C4-2B (cell line): ENCODE results near the gene FRMD8.

Experiments
- CTCF ChIP-seq: fragments of 450-650 bp; conservative IDR thresholded peaks from 2 replicates; pipeline ENCODE4 v1.5.1; 2017; ENCODE audit warnings: mild to moderate bottlenecking
- ZFX ChIP-seq: fragments of 450-650 bp; IDR thresholded peaks from 2 replicates; pipeline ENCODE4 v1.6.1; 2017

DNA sequence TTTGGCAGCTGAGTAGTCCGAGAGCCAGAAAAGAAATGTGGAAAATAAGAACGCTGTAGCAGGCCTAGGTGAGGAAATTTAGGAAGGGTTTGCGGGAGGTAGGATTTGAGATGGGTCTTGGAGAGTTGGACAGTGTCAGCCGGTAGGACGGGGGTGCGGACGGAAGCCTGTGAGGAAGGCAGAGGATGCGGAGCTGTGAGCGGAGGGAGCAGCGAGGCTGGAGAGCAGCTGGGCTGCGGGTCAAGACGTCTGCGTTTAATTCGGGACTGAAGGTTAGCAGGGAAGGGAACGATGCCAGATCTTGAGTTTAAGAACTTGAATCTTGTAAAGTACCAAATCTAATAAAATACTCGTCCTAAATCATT is 32.6 kb upstream of the FRMD8 start:
- TF ChIP-seq CTCF: no peak
- no peak for TF ChIP-seq ZFX
